Fibroblast of lung (primary cell): ENCODE results near the gene KCNG2.

Experiments used
- CTCF ChIP-seq, 2 donors: IDR thresholded peaks in 1 of 2; conservative IDR thresholded peaks in 1 of 2; 1 replicate in 1 of 2; 2 replicates in 1 of 2; pipeline ENCODE4 v1.5.1; 2011 to 2012; ENCODE audit warnings: low read length in 2 of 2, control low read depth in 1 of 2, inconsistent platforms in 1 of 2, low read depth in 1 of 2, mild to moderate bottlenecking in 1 of 2
- EZH2 ChIP-seq: IDR thresholded peaks from 2 replicates; pipeline ENCODE4 v1.5.1; 2012; ENCODE audit warnings: low read length, control low read depth, mild to moderate bottlenecking; ENCODE audit errors: missing control alignments

DNA sequence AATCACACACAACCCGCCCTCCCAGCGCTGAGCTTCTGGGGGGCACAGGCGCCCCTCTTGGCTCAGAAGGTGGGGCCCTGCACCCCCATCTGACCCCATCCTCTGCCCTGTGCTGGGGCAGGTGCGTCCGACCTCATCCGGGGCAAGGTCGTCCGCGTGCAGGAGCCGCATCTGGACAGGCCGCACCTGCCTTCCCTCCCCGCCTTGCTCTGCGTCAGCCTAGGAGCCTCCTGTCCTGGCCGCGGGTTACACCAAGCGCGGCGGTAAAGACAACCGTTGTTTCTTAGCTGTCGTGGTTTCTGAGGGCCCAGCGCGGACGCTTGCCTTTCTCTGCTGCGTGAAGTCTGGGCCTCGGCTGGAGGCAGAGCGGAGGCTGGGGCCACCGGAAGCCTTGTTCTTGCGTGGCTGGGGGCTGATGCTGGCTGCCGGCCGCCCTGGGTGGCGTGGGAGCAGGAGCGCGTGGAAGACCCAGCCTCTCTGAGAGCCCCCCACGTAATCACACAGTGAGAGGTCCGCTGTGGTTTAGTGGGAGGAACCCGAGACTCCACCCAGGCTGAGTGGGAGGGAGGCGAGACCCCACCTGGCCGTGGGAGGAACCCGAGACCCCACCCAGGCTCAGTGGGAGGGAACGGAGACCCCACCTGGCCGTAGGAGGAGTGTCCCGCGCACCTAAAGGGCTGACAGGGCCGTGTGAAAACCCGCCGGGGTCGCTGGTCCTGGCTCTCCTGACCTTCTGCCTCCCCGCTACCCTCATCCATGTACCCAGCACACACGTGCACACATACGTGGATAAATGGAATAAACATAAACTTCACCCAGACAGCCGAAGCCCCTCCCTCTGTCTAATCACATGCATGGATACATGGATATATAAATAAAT is 51.8 kb downstream of the KCNG2 start:
- TF ChIP-seq CTCF (conservative IDR thresholded peaks at IDR 0.05 in 1 of 2, IDR thresholded peaks at IDR 0.05 in 1 of 2; ENCODE audit: low read depth in 1 of 2, low read length in 2 of 2) (no peak), EZH2 (no peak)
